Fibroblast of lung (primary cell): ENCODE results near the gene ADAMTSL1.

Source experiments
- EZH2 ChIP-seq: IDR thresholded peaks from 2 replicates; pipeline ENCODE4 v1.5.1; 2012; ENCODE audit warnings: low read length, control low read depth, mild to moderate bottlenecking; ENCODE audit errors: missing control alignments
- TF ChIP-seq, protein P1 (sequence below), 2 donors: IDR thresholded peaks in 1 of 2; conservative IDR thresholded peaks in 1 of 2; 1 replicate in 1 of 2; 2 replicates in 1 of 2; pipeline ENCODE4 v1.5.1; 2011 to 2012; ENCODE audit warnings: low read length in 2 of 2, control low read depth in 1 of 2, inconsistent platforms in 1 of 2, low read depth in 1 of 2, mild to moderate bottlenecking in 1 of 2

DNA sequence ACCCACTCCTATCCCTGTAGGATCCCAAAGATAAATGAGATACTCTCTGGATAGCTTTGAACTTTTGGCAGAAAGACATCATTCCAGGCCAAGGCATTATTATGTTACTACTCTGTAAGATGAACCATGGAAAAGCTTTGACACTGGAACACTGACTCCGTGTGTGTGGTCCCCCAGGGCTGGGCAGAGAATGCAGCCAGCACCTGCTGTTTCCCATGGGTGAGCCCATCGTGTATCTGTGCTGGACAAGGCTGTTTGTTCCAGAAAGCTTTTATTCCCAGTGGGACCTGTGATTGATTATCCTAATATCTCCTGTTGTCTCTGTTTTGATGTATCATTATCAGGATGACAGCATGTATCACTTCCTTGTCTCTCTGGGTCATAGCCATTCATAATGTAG lies 304.2 kb downstream of the ADAMTSL1 start:
- TF ChIP-seq, protein P1, sequence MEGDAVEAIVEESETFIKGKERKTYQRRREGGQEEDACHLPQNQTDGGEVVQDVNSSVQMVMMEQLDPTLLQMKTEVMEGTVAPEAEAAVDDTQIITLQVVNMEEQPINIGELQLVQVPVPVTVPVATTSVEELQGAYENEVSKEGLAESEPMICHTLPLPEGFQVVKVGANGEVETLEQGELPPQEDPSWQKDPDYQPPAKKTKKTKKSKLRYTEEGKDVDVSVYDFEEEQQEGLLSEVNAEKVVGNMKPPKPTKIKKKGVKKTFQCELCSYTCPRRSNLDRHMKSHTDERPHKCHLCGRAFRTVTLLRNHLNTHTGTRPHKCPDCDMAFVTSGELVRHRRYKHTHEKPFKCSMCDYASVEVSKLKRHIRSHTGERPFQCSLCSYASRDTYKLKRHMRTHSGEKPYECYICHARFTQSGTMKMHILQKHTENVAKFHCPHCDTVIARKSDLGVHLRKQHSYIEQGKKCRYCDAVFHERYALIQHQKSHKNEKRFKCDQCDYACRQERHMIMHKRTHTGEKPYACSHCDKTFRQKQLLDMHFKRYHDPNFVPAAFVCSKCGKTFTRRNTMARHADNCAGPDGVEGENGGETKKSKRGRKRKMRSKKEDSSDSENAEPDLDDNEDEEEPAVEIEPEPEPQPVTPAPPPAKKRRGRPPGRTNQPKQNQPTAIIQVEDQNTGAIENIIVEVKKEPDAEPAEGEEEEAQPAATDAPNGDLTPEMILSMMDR (conservative IDR thresholded peaks at IDR 0.05 in 1 of 2, IDR thresholded peaks at IDR 0.05 in 1 of 2; ENCODE audit: low read depth in 1 of 2, low read length in 2 of 2), result no peak
- no peak for TF ChIP-seq EZH2
